ENCODE measurements around the gene CSNK1D. TPM values are rescaled to one million over a fixed set of nuclear protein-coding genes. Genes with fewer than 3 reads are reported as not detected.

The CSNK1D gene
- total and polyA plus RNA-seq, 8 donors: 47.1 to 107 (median 66.0) TPM

GRCh38 chr17:82224666-82225065 is 48.8 kb downstream of the CSNK1D start:
- H3K4me3 ChIP-seq: no peak overlapping the region
- 71 to 79% methylated on average over 8 of the region's 8 CpGs for WGBS, 2 donors
- no peaks in the 10 kb centered on the region for H3K36me3 ChIP-seq
- H3K4me1 ChIP-seq: no peaks in the 10 kb centered on the region
- intact Hi-C loops (cut with DNase I): no loop called here
- DNase-seq (peak in 1 of 6 donors; percentile 29), ATAC-seq (no peak), FAIRE-seq (no peak)
- TF ChIP-seq CTCF (IDR thresholded peaks at IDR 0.05): no peak
- H3K27me3 ChIP-seq: no peaks in the 10 kb centered on the region
- H3K27ac ChIP-seq: no peak overlapping the region
- H3K9me3 ChIP-seq: no peaks in the 10 kb centered on the region

GRCh38 chr17:82223517-82223916 is 50.0 kb downstream of the CSNK1D start:
- 68 to 73% methylated on average over 5 of the region's 5 CpGs for WGBS, 2 donors
- Histone ChIP-seq H3K4me1 (no peaks in the 10 kb centered on the region), H3K27ac (no peak overlapping the region), H3K4me3 (no peak overlapping the region), H3K27me3 (no peaks in the 10 kb centered on the region), H3K36me3 (no peaks in the 10 kb centered on the region), H3K9me3 (no peaks in the 10 kb centered on the region)
- no peak for TF ChIP-seq CTCF (IDR thresholded peaks at IDR 0.05)
- FAIRE-seq (no peak), DNase-seq (no peak), ATAC-seq (no peak)
- intact Hi-C loops (cut with DNase I): no loop called here

- Histone ChIP-seq H3K4me3 (no peak overlapping the region), H3K27ac (no peak overlapping the region), H3K27me3 (no peaks in the 10 kb centered on the region), H3K36me3 (no peaks in the 10 kb centered on the region), H3K9me3 (no peaks in the 10 kb centered on the region), H3K4me1 (no peaks in the 10 kb centered on the region)
- intact Hi-C loops (cut with DNase I): no loop called here
- TF ChIP-seq CTCF (IDR thresholded peaks at IDR 0.05): no peak
- WGBS, 2 donors: 63 to 74% methylated on average over 10 of the region's 10 CpGs
- ATAC-seq: no peak
- no peak for DNase-seq
- no peak for FAIRE-seq
Measured at GRCh38 chr17:82222816-82223215, 50.7 kb downstream of the CSNK1D start.

- intact Hi-C loops (cut with DNase I): no loop called here
- WGBS, 2 donors: 70 to 80% methylated on average over 10 of the region's 10 CpGs
- H3K4me1 ChIP-seq: peaks cover 4 to 11% (median 6%) of the 10 kb centered on the region in 3 donors
- no peak overlapping the region for H3K4me3 ChIP-seq
- H3K27me3 ChIP-seq: no peaks in the 10 kb centered on the region
- no peaks in the 10 kb centered on the region for H3K36me3 ChIP-seq
- no peak for ATAC-seq
- H3K27ac ChIP-seq: no peak overlapping the region
- no peak for TF ChIP-seq CTCF (IDR thresholded peaks at IDR 0.05)
- no peaks in the 10 kb centered on the region for H3K9me3 ChIP-seq
- no peak for DNase-seq
- no peak for FAIRE-seq
Measured at GRCh38 chr17:82221341-82221902, 52.1 kb downstream of the CSNK1D start.

Measured in pancreas (tissue), 10 donors.